ENCODE data around the gene GSTO2.

GSTO2 gene

DNA sequence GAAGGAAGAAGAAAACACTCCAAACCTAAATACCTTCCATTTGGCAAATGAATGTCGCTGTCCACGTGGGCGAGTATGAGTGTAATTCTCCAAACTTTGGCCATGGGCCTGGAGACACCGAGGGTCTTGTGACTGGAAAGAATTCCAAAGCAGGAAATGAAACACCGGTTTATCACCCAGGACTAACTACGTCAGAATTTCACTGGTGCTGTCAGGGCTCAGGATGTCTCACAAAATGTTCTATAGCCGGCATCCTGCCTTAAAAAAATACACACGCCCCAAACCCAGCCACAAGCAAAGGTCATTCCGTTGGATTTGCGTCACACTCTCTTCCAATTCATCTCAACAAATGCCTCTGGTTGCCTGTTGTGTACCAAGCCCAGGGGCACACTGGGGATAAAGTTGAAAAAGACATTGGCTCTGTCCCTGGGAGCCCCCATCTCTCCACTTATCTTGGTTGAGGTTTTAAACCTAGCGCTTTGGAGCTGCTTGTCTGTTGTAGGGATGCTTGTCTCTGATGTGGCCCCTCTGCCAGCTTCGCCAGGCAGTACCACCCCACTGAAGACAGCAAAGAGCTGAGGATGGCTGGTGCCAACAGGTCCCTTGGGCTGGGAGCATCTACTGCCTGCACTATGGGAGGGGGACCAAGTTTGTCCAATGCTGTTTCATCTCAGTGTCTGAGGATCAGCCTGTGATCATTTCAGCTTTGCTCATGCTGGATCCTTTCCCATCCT, 31.2 kb downstream of the GSTO2 start:
- peaks cover 38% of the 10 kb centered on the region for H3K4me1 ChIP-seq (ENCODE audit: control insufficient read depth, insufficient read depth, low read length, poor library complexity, severe bottlenecking)
- peaks cover 10% of the 10 kb centered on the region for H3K9me3 ChIP-seq (ENCODE audit: control insufficient read depth, low read length)
- no peaks in the 10 kb centered on the region for H3K36me3 ChIP-seq (ENCODE audit: control insufficient read depth, insufficient read depth, low read length)
- WGBS, 2 experiments (ENCODE audit: insufficient coverage in 2 of 2), result 85 to 93% methylated on average over 4 to 10 of the region's 12 CpGs
- H3K27ac ChIP-seq (ENCODE audit: low read depth, low read length, severe bottlenecking), result peak overlapping the region; percentile 75
- no peak overlapping the region for H3K4me3 ChIP-seq (ENCODE audit: extremely low read depth, insufficient read depth, low read length, poor library complexity, severe bottlenecking)

DNA sequence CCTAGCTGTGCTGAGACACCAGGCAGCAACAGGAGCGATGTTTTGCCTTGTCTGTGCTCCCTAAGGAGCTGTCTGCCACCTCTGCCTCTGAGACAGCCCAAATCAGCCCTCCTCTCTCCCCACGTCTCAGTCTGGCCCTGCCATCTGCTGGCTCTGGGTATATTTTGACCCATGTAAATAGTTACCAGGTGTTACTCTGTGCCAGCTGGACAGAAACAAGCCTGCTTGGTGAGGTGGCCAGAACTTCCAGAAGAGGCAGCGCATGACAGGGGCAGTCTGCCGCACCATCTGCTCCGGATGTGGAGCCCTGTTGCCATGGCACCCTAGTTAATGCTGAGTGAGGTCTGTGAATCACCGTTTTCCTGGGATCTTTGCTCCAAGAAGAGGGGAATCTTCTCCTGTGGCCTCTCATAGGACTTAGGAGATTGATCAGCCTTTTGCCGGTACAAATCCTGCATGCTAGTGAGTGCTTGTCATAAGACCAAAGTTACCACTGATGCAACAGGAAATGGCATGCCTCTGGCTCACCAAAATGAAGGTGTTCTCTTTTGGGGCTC, 31.8 kb downstream of the GSTO2 start:
- no peaks in the 10 kb centered on the region for H3K36me3 ChIP-seq (ENCODE audit: control insufficient read depth, insufficient read depth, low read length)
- H3K4me3 ChIP-seq (ENCODE audit: extremely low read depth, insufficient read depth, low read length, poor library complexity, severe bottlenecking), result no peak overlapping the region
- H3K9me3 ChIP-seq (ENCODE audit: control insufficient read depth, low read length), result peaks cover 10% of the 10 kb centered on the region
- WGBS, 2 experiments (ENCODE audit: insufficient coverage in 2 of 2), result 65 to 71% methylated on average over 5 to 6 of the region's 7 CpGs
- H3K4me1 ChIP-seq (ENCODE audit: control insufficient read depth, insufficient read depth, low read length, poor library complexity, severe bottlenecking), result peaks cover 38% of the 10 kb centered on the region
- peak overlapping the region; percentile 75 for H3K27ac ChIP-seq (ENCODE audit: low read depth, low read length, severe bottlenecking)

DNA sequence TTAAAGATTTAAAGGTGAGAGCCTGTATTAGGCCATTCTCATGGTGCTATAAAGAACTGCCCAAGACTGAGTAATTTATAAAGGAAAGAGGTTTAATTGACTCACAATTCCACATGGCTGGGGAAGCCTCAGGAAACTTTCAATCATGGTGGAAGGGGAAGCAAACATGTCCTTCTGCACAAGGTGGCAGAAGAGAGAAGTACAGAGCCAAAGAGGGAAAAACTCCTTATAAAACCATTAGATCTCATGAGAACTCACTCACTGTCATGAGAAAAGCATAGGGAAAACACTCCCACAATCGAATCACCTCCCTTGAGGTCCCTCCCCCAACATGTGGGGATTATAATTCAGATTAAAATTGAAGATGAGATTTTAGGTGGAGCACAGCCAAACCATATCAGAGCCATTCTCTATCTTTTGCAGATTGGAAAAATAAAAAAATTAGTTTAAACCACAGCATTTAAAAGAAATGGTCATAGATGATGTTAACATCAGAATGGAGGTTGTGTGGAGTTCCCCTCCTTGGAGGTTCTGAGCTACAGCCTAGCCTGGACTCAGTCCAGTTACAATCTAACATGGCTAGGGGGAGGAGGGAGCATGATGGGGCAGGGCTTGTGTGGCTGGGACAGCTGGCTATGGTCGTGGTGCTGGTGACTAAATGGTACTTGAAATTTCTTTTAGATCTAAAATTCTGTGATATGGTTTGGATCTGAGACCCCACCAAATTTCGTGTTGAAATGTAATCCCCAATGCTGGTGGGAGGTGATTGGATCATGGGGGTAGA, 33.1 kb downstream of the GSTO2 start:
- no peak overlapping the region for H3K4me3 ChIP-seq (ENCODE audit: extremely low read depth, insufficient read depth, low read length, poor library complexity, severe bottlenecking)

GRCh38 chr10:104303594-104304355, 34.8 kb downstream of the GSTO2 start:
- peaks cover 30% of the 10 kb centered on the region for H3K4me1 ChIP-seq (ENCODE audit: control insufficient read depth, insufficient read depth, low read length, poor library complexity, severe bottlenecking)
- H3K9me3 ChIP-seq (ENCODE audit: control insufficient read depth, low read length), result peaks cover 10% of the 10 kb centered on the region
- H3K4me3 ChIP-seq (ENCODE audit: extremely low read depth, insufficient read depth, low read length, poor library complexity, severe bottlenecking), result no peak overlapping the region
- peaks cover 6% of the 10 kb centered on the region for H3K36me3 ChIP-seq (ENCODE audit: control insufficient read depth, insufficient read depth, low read length)
- H3K27ac ChIP-seq (ENCODE audit: low read depth, low read length, severe bottlenecking), result no peak overlapping the region
- WGBS, 2 experiments (ENCODE audit: insufficient coverage in 2 of 2), result 50% methylated on average over 2 of the region's 2 CpGs

More for the DNA sequence above, 33.1 kb downstream of the GSTO2 start:
- Histone ChIP-seq H3K9me3 (ENCODE audit: control insufficient read depth, low read length) (peaks cover 10% of the 10 kb centered on the region), H3K36me3 (ENCODE audit: control insufficient read depth, insufficient read depth, low read length) (no peaks in the 10 kb centered on the region), H3K4me1 (ENCODE audit: control insufficient read depth, insufficient read depth, low read length, poor library complexity, severe bottlenecking) (peaks cover 38% of the 10 kb centered on the region), H3K27ac (ENCODE audit: low read depth, low read length, severe bottlenecking) (no peak overlapping the region)
- WGBS, 2 experiments (ENCODE audit: insufficient coverage in 2 of 2), result 76 to 86% methylated on average over 2 of the region's 3 CpGs

GRCh38 chr10:104304356-104304745, 35.4 kb downstream of the GSTO2 start:
- no peak overlapping the region for H3K27ac ChIP-seq (ENCODE audit: low read depth, low read length, severe bottlenecking)
- H3K4me1 ChIP-seq (ENCODE audit: control insufficient read depth, insufficient read depth, low read length, poor library complexity, severe bottlenecking), result peaks cover 25% of the 10 kb centered on the region
- H3K4me3 ChIP-seq (ENCODE audit: extremely low read depth, insufficient read depth, low read length, poor library complexity, severe bottlenecking), result no peak overlapping the region
- peaks cover 8% of the 10 kb centered on the region for H3K36me3 ChIP-seq (ENCODE audit: control insufficient read depth, insufficient read depth, low read length)
- H3K9me3 ChIP-seq (ENCODE audit: control insufficient read depth, low read length), result peaks cover 10% of the 10 kb centered on the region
- WGBS, 2 experiments (ENCODE audit: insufficient coverage in 2 of 2), result 94 to 100% methylated on average over 1 to 3 of the region's 4 CpGs

GRCh38 chr10:104304927-104305326, 35.9 kb downstream of the GSTO2 start:
- H3K36me3 ChIP-seq (ENCODE audit: control insufficient read depth, insufficient read depth, low read length), result peaks cover 13% of the 10 kb centered on the region
- 90 to 95% methylated on average over 5 to 7 of the region's 8 CpGs for WGBS, 2 experiments (ENCODE audit: insufficient coverage in 2 of 2)
- H3K27ac ChIP-seq (ENCODE audit: low read depth, low read length, severe bottlenecking), result no peak overlapping the region
- no peak overlapping the region for H3K4me3 ChIP-seq (ENCODE audit: extremely low read depth, insufficient read depth, low read length, poor library complexity, severe bottlenecking)
- peaks cover 10% of the 10 kb centered on the region for H3K9me3 ChIP-seq (ENCODE audit: control insufficient read depth, low read length)
- H3K4me1 ChIP-seq (ENCODE audit: control insufficient read depth, insufficient read depth, low read length, poor library complexity, severe bottlenecking), result peaks cover 19% of the 10 kb centered on the region

DNA sequence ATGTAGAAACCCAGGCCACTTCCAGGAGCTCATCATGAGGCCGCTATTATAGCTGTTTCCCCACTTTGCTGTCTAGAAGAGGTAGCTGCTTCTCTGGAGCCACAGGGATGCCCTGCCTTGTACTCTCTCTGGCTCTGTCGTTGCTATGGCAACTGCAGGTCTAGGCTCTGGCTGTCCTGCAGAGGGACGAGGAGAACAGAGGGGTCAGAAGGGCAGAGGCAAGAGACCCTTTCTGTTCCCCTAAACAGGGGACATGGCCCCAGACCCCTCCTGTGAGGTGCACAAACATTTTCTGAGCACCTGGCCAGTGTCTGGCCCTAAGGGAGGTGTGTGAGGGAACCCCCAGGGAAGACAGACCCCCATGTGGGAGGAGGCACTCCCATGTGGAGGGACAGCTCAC, 37.9 kb downstream of the GSTO2 start:
- peaks cover 6% of the 10 kb centered on the region for H3K4me1 ChIP-seq (ENCODE audit: control insufficient read depth, insufficient read depth, low read length, poor library complexity, severe bottlenecking)
- peaks cover 10% of the 10 kb centered on the region for H3K9me3 ChIP-seq (ENCODE audit: control insufficient read depth, low read length)
- peaks cover 33% of the 10 kb centered on the region for H3K36me3 ChIP-seq (ENCODE audit: control insufficient read depth, insufficient read depth, low read length)
- H3K4me3 ChIP-seq (ENCODE audit: extremely low read depth, insufficient read depth, low read length, poor library complexity, severe bottlenecking), result no peak overlapping the region
- no peak overlapping the region for H3K27ac ChIP-seq (ENCODE audit: low read depth, low read length, severe bottlenecking)
- WGBS, 2 experiments (ENCODE audit: insufficient coverage in 2 of 2), result 68 to 83% methylated on average over 2 to 3 of the region's 3 CpGs

DNA sequence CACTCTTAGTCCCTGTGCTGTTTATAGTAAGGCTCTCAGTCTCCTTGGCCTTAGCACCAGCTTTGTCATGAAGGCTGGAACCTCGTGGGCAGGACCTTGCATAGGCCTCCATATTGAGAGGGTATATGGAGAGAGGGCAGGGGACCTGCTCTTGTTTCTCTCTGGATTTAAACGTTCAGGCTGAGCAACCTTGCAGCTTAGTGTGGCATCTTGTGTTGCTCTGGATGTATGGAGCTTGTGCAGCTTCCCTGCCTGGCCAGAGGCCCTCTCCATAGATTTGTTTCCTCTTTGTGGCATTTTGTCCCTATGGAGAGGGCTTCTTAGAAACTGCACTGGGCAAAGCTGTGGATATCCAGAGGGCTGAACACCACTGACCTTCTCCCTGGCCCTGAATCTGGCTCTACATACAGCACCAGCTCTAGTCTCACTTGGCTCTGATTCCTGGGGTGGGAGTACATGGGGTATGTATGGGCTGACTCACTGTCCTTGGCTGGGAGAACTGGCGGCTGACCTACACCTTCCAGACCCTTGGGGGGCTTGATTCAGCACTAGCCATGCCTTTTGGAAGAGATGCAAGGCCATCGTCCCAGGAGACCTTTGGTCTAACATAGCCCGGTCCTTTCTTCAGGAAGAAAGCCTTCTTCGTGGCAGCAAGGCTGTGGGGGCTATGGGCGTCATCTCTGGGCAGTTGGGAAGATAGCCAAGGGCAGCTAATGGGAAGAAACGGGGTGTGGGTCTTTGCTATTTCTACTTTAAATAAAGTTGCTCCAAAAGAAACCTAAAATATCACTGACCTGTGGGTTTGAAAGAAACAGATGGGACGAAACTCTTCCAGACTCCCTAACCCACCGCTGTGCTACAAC, 38.8 kb downstream of the GSTO2 start:
- 77 to 92% methylated on average over 4 of the region's 10 CpGs for WGBS, 2 experiments (ENCODE audit: insufficient coverage in 2 of 2)
- Histone ChIP-seq H3K4me1 (ENCODE audit: control insufficient read depth, insufficient read depth, low read length, poor library complexity, severe bottlenecking) (peaks cover 6% of the 10 kb centered on the region), H3K4me3 (ENCODE audit: extremely low read depth, insufficient read depth, low read length, poor library complexity, severe bottlenecking) (no peak overlapping the region), H3K27ac (ENCODE audit: low read depth, low read length, severe bottlenecking) (no peak overlapping the region), H3K36me3 (ENCODE audit: control insufficient read depth, insufficient read depth, low read length) (peaks cover 42% of the 10 kb centered on the region), H3K9me3 (ENCODE audit: control insufficient read depth, low read length) (peaks cover 10% of the 10 kb centered on the region)

DNA sequence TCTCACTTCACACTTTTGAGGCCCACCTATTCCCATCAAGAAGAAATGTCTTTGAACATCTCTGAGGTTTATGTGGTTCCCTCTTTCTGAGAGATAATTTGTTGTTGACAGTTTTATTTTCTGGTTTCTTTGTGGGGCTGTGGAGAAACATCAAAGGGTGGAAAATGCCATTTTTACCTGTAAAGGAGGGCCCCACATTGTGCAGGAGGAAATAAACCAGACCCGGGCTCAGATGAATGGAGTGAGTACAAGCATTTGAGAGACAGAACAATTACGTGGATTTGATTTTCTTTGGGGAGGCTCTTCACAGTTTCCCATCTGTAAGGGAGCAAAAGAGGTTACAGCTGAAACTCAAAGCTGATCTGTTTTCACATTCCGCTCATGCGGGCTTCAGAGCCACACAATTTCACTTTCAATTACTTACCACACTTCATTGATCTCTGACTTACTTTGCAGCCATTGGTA, 39.5 kb downstream of the GSTO2 start:
- H3K27ac ChIP-seq (ENCODE audit: low read depth, low read length, severe bottlenecking), result no peak overlapping the region
- peaks cover 10% of the 10 kb centered on the region for H3K9me3 ChIP-seq (ENCODE audit: control insufficient read depth, low read length)
- peaks cover 6% of the 10 kb centered on the region for H3K4me1 ChIP-seq (ENCODE audit: control insufficient read depth, insufficient read depth, low read length, poor library complexity, severe bottlenecking)
- peaks cover 48% of the 10 kb centered on the region for H3K36me3 ChIP-seq (ENCODE audit: control insufficient read depth, insufficient read depth, low read length)
- 93 to 94% methylated on average over 4 of the region's 4 CpGs for WGBS, 2 experiments (ENCODE audit: insufficient coverage in 2 of 2)
- H3K4me3 ChIP-seq (ENCODE audit: extremely low read depth, insufficient read depth, low read length, poor library complexity, severe bottlenecking), result no peak overlapping the region

Data from mesodermal cell (in vitro differentiated cells).